ENCODE data around the gene HSPA1A. TPM values are rescaled to one million over a fixed set of nuclear protein-coding genes. Genes with fewer than 3 reads are reported as not detected.
"Not testable (repeated sequence)": the region's sequence is repeated elsewhere in the genome, so short reads cannot be mapped to it uniquely, and the experiment has no call there.

The HSPA1A gene
- total RNA-seq, 1 experiment from 2014 or later = not detected

- H3K27me3 ChIP-seq; DNase-seq; H3K4me3 ChIP-seq; H3K36me3 ChIP-seq; H3K4me1 ChIP-seq; H3K9me3 ChIP-seq (replicated peaks); H3K27ac ChIP-seq: not testable (repeated sequence)
Observed at GRCh38 chr6:31851980-31852718, 36.8 kb downstream of the HSPA1A start.

- H3K27me3 ChIP-seq; H3K36me3 ChIP-seq; DNase-seq; H3K4me1 ChIP-seq; H3K27ac ChIP-seq; H3K4me3 ChIP-seq; H3K9me3 ChIP-seq (replicated peaks): not testable (repeated sequence)
Observed at GRCh38 chr6:31857774-31858173, 42.4 kb downstream of the HSPA1A start.

GRCh38 chr6:31858707-31859106 is 43.4 kb downstream of the HSPA1A start:
- H3K27me3 ChIP-seq = no peaks in the 10 kb centered on the region
- no peaks in the 10 kb centered on the region for H3K4me1 ChIP-seq
- H3K36me3 ChIP-seq = no peaks in the 10 kb centered on the region
- H3K27ac ChIP-seq = no peak overlapping the region
- no peak for DNase-seq
- no peaks in the 10 kb centered on the region for H3K9me3 ChIP-seq (replicated peaks)
- H3K4me3 ChIP-seq = no peak overlapping the region

GRCh38 chr6:31859923-31860322 is 44.6 kb downstream of the HSPA1A start:
- no peak for DNase-seq
- no peaks in the 10 kb centered on the region for H3K27me3 ChIP-seq
- H3K4me1 ChIP-seq = 0 out of 2 replicates have a peak, but pooled peaks cover 4% of the 10 kb centered on the region
- H3K9me3 ChIP-seq (replicated peaks) = no peaks in the 10 kb centered on the region
- H3K36me3 ChIP-seq = no peaks in the 10 kb centered on the region
- no peak overlapping the region for H3K27ac ChIP-seq
- H3K4me3 ChIP-seq = no peak overlapping the region

DNA sequence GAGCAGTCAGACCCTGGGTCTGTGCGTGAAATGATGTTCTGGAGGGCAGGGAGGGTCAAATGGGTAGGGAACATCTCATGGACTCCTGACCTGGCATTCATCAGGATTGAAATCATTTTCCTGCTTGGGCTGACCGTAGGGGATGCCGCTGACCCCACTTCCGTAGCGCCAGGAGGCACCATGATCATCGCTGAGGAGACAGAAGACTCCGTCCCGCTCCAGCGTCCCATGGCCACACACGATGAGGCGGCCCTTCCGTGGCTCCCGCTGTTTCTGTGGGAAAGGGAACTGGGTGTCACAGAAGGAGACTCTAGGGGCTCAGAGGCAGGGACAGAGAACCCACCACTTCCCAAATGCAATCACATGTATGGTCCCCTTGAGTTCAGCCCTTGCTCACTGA is 45.0 kb downstream of the HSPA1A start:
- H3K4me3 ChIP-seq = no peak overlapping the region
- no peaks in the 10 kb centered on the region for H3K27me3 ChIP-seq
- no peaks in the 10 kb centered on the region for H3K36me3 ChIP-seq
- 0 out of 2 replicates have a peak, but pooled peaks cover 4% of the 10 kb centered on the region for H3K4me1 ChIP-seq
- H3K27ac ChIP-seq = no peak overlapping the region
- no peak for DNase-seq
- no peaks in the 10 kb centered on the region for H3K9me3 ChIP-seq (replicated peaks)

- Histone ChIP-seq H3K36me3 (no peaks in the 10 kb centered on the region), H3K9me3 (replicated peaks) (no peaks in the 10 kb centered on the region), H3K27me3 (no peaks in the 10 kb centered on the region; the same call in 1 of the 2 replicates), H3K27ac (no peak overlapping the region), H3K4me1 (0 out of 2 replicates have a peak, but pooled peaks cover 4% of the 10 kb centered on the region), H3K4me3 (no peak overlapping the region)
- DNase-seq = no peak
Observed at GRCh38 chr6:31861150-31861549, 45.8 kb downstream of the HSPA1A start.

GRCh38 chr6:31861919-31862343 is 46.6 kb downstream of the HSPA1A start:
- Histone ChIP-seq H3K9me3 (replicated peaks) (no peaks in the 10 kb centered on the region), H3K4me3 (peak overlapping the region; percentile 61), H3K4me1 (0 out of 2 replicates have a peak, but pooled peaks cover 4% of the 10 kb centered on the region), H3K36me3 (no peaks in the 10 kb centered on the region), H3K27me3 (no peaks in the 10 kb centered on the region; the same call in 1 of the 2 replicates), H3K27ac (no peak overlapping the region)
- no peak for DNase-seq

GRCh38 chr6:31862344-31863235 is 47.2 kb downstream of the HSPA1A start, which contains the start of gene NEU1:
Gene NEU1 (minus strand): TSS chr6:31862821. CDS start chr6:31862776, 45 bp downstream.
- DNase-seq = peak; percentile 100

DNA sequence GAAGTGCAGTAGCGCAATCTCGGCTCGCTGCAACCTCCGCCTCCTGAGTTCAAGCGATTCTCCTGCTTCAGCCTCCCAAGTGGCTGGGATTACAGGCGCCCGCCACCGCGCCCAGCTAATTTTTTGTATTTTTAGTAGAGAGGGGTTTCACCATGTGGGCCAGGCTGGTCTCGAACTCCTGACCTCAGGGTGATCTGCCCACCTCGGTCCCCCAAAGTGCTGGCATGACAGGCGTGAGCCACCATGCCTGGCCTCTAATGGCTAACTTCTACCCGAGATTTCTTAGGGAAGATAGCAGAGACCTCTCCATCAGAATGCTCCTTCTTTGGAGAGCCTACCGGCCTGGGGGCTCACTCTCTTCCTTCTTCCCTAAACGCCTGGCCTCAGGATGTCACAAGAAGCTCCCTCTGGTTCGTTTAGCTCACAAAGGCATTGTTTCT is 48.8 kb downstream of the HSPA1A start:
- not testable (repeated sequence) for H3K4me1 ChIP-seq; H3K9me3 ChIP-seq (replicated peaks); H3K27ac ChIP-seq; DNase-seq; H3K27me3 ChIP-seq; H3K36me3 ChIP-seq
- H3K4me3 ChIP-seq = peak overlapping the region; percentile 54

More at GRCh38 chr6:31862344-31863235, 47.2 kb downstream of the HSPA1A start, which contains the start of gene NEU1:
- no peaks in the 10 kb centered on the region for H3K9me3 ChIP-seq (replicated peaks)
- 0 out of 2 replicates have a peak, but pooled peaks cover 4% of the 10 kb centered on the region for H3K4me1 ChIP-seq
- H3K27me3 ChIP-seq = no peaks in the 10 kb centered on the region; the same call in 1 of the 2 replicates
- H3K27ac ChIP-seq = peak within 1 kb of the TSS; percentile 34
- H3K36me3 ChIP-seq = no peaks in the 10 kb centered on the region
- peak within 1 kb of the TSS; percentile 61 for H3K4me3 ChIP-seq

- H3K27me3 ChIP-seq = no peaks in the 10 kb centered on the region; the same call in 1 of the 2 replicates
- H3K9me3 ChIP-seq (replicated peaks) = no peaks in the 10 kb centered on the region
- no peaks in the 10 kb centered on the region for H3K36me3 ChIP-seq
- no peak overlapping the region for H3K27ac ChIP-seq
- no peak for DNase-seq
- 0 out of 2 replicates have a peak, but pooled peaks cover 4% of the 10 kb centered on the region for H3K4me1 ChIP-seq
- H3K4me3 ChIP-seq = no peak overlapping the region
Observed at GRCh38 chr6:31864818-31865204, 49.5 kb downstream of the HSPA1A start.

DNA sequence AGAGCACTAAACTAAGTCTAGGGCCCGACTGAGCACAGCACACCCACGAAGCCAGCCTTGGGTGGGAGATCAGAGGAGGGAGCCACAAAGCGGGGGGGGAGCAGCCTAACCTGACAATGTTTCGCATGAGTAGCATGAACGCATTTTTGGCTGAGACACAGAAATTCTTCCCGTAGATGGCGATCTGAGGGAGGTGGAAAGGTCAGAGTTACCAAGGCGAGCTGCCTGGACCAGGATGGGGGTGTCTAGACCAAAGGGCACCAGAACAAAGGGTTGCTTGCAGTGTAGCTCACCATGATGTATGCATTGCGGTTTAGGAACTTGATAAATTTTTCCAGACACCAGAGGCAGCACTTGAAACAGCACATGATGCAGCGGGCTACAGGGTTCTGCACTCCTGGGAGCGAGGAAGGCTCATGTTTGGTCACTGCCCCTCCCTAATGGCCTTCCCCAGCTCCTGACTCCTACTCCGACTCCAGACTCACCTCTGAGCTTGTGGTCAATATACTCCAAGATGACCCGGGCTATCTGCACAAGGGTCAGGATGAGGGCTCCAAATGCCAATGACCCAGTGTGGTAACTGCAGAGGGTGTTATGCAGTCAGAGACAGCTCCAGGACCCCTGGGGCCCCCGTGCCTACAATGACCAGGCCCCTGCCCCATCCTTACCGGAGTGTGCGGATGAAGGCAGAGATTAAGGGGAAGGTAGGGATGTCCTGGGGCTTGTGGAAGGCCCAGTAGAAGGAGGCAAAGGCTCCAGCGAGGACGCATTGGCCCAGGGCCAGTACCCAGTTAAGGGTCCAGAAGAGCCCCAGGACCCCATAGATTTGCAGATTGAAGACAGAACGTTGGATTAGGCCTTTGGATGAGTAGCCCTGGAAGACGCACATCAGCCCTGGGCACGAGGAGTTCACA is 50.1 kb downstream of the HSPA1A start:
- Histone ChIP-seq H3K4me1 (0 out of 2 replicates have a peak, but pooled peaks cover 4% of the 10 kb centered on the region), H3K27me3 (no peaks in the 10 kb centered on the region; the same call in 1 of the 2 replicates), H3K9me3 (replicated peaks) (no peaks in the 10 kb centered on the region), H3K27ac (no peak overlapping the region), H3K4me3 (no peak overlapping the region), H3K36me3 (no peaks in the 10 kb centered on the region)
- no peak for DNase-seq
